Spleen (tissue), 11 donors: ENCODE measurements around the gene DST. TPM values are rescaled to one million over a fixed set of nuclear protein-coding genes. Genes with fewer than 3 reads are reported as not detected.

Source experiments
- DNase-seq: peaks from one replicate; pipeline ENCODE4 v3.0.0-alpha.2; 2020
- H3K27ac ChIP-seq, 8 donors: fragments of 200-600 bp; sonication (generic) in 7 of 8; 1 replicate in 4 of 8; 2 replicates in 4 of 8; pipeline versions ENCODE4 v1.5.0 to v1.8.0; 2016 to 2021; ENCODE audit warnings: inconsistent platforms in 4 of 8, mild to moderate bottlenecking in 4 of 8, moderate library complexity in 1 of 8
- H3K27me3 ChIP-seq, 7 donors: fragments of 200-600 bp; sonication (generic) in 6 of 7; replicated peaks in 1 of 7; 1 replicate in 4 of 7; 2 replicates in 3 of 7; pipeline versions ENCODE4 v1.5.0 to v1.8.0; 2016 to 2021; ENCODE audit warnings: inconsistent platforms in 3 of 7, mild to moderate bottlenecking in 1 of 7
- H3K36me3 ChIP-seq, 6 donors: fragments of 200-600 bp; sonication (generic) in 5 of 6; 1 replicate in 4 of 6; 2 replicates in 2 of 6; pipeline versions ENCODE4 v1.5.0 to v1.8.0; 2016 to 2021; ENCODE audit warnings: inconsistent platforms in 2 of 6
- H3K4me1 ChIP-seq, 6 donors: fragments of 200-600 bp; sonication (generic) in 5 of 6; 1 replicate in 3 of 6; 2 replicates in 3 of 6; pipeline versions ENCODE4 v1.5.0 to v1.8.0; 2016 to 2021; ENCODE audit warnings: inconsistent platforms in 3 of 6
- H3K4me3 ChIP-seq, 8 donors: fragments of 200-600 bp; sonication (generic) in 7 of 8; 1 replicate in 4 of 8; 2 replicates in 4 of 8; pipeline versions ENCODE4 v1.5.0 to v1.8.0; 2016 to 2021; ENCODE audit warnings: inconsistent platforms in 4 of 8, mild to moderate bottlenecking in 4 of 8, moderate library complexity in 2 of 8
- H3K9me3 ChIP-seq, 8 donors: fragments of 200-600 bp; sonication (generic) in 7 of 8; 1 replicate in 4 of 8; 2 replicates in 4 of 8; pipeline versions ENCODE4 v1.5.0 to v1.8.0; 2016 to 2021; ENCODE audit warnings: inconsistent platforms in 4 of 8
- POLR2A ChIP-seq, 3 donors: fragments of 450-650 bp; IDR thresholded peaks; one replicate each; pipeline ENCODE4 v1.5.1; 2017; ENCODE audit warnings: antibody characterized with exemption in 3 of 3, mild to moderate bottlenecking in 1 of 3
- POLR2AphosphoS5 ChIP-seq, 3 donors: sonication (generic); formaldehyde crosslinking; IDR thresholded peaks; one replicate each; pipeline ENCODE4 v1.5.1; 2017; ENCODE audit warnings: antibody characterized with exemption in 3 of 3
- WGBS, 5 donors: extraction: QIAGEN DNeasy Blood & Tissue Kit in 3 of 5; methylation state at CpG; one replicate each; pipeline versions ENCODE4 v1.1.5 to v1.1.7; 2013 to 2018; 5-methylcytosine and 5-hydroxymethylcytosine counted together
- intact Hi-C: fragments of 100-400 bp; cut with DNase I; formaldehyde crosslinking; loops from one replicate; pipeline ENCODE4 v1.15.0; 2023; ENCODE audit warnings: low total_unique reads
- polyA plus RNA-seq, 3 donors: library from polyadenylated mRNA; stranded (reverse); fragments of 200-250 nt; gene quantifications; one replicate each; pipeline ENCODE4 v1.2.1, GENCODE V29; 2013
- total RNA-seq, 7 donors: library from RNA; depleted of rRNA in 3 of 7; stranded (reverse); fragments of >200 nt in 3 of 7; fragmentation: NEBNext Ultra II Directional in 4 of 7; extraction: Animal tissue kit (Norgen Biotek cat#: 25700) in 4 of 7; gene quantifications; one replicate each; pipeline versions ENCODE4 v1.1.0 to v1.2.1, GENCODE V29; 2016 to 2021
- TF ChIP-seq, protein P1 (sequence below), 11 experiments: fragments of 200-600 bp in 7 of 11; fragments of 450-650 bp in 4 of 11; sonication (generic) in 4 of 11; IDR thresholded peaks in 8 of 11; conservative IDR thresholded peaks in 3 of 11; 1 replicate in 7 of 11; 2 replicates in 4 of 11; pipeline versions ENCODE4 v1.4.0 to v1.8.0; 2016 to 2021; ENCODE audit warnings: antibody characterized with exemption in 11 of 11, inconsistent platforms in 4 of 11, mild to moderate bottlenecking in 1 of 11
- donor health status: healthy with polysubstance abuse.
- donor health status: DM: no; HTN: no; CAD: no; lungs with moderate emphysema.
- donor health status: DM: no; HTN: no; CAD: no.
- donor health status: Bipolar disorder and iron deficiency.
- donor health status: healthy.
- donor health status: DM: no; HTN: no; CAD: no.
- donor health status: DM: yes; HTN: yes; CAD: no.

DST gene
- total and polyA plus RNA-seq, 10 donors: 16.5 to 236 (median 156) TPM

GRCh38 chr6:56430629-56431600 is 211.8 kb downstream of the DST start:
- H3K4me3 ChIP-seq: no peak overlapping the region
- peaks cover 0 to 30% (median 8%) of the 10 kb centered on the region in 8 donors for H3K9me3 ChIP-seq
- H3K27ac ChIP-seq: no peak overlapping the region
- intact Hi-C loops: no loop called here
- peaks cover 0 to 1% (median 0%) of the 10 kb centered on the region in 7 donors for H3K27me3 ChIP-seq
- no peak for TF ChIP-seq POLR2AphosphoS5 (IDR thresholded peaks at IDR 0.05)
- no peak for TF ChIP-seq POLR2A (IDR thresholded peaks at IDR 0.05)
- TF ChIP-seq, protein P1, sequence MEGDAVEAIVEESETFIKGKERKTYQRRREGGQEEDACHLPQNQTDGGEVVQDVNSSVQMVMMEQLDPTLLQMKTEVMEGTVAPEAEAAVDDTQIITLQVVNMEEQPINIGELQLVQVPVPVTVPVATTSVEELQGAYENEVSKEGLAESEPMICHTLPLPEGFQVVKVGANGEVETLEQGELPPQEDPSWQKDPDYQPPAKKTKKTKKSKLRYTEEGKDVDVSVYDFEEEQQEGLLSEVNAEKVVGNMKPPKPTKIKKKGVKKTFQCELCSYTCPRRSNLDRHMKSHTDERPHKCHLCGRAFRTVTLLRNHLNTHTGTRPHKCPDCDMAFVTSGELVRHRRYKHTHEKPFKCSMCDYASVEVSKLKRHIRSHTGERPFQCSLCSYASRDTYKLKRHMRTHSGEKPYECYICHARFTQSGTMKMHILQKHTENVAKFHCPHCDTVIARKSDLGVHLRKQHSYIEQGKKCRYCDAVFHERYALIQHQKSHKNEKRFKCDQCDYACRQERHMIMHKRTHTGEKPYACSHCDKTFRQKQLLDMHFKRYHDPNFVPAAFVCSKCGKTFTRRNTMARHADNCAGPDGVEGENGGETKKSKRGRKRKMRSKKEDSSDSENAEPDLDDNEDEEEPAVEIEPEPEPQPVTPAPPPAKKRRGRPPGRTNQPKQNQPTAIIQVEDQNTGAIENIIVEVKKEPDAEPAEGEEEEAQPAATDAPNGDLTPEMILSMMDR (IDR thresholded peaks at IDR 0.05 in 8 of 11, conservative IDR thresholded peaks at IDR 0.05 in 3 of 11): no peak
- WGBS, 5 donors: 86 to 93% (median 90%) methylated on average over 34 of the region's 34 CpGs
- DNase-seq: no peak
- H3K4me1 ChIP-seq: no peaks in the 10 kb centered on the region
- H3K36me3 ChIP-seq: no peaks in the 10 kb centered on the region

- no peak overlapping the region for H3K27ac ChIP-seq
- no peak overlapping the region for H3K4me3 ChIP-seq
- no peak for DNase-seq
- TF ChIP-seq, protein P1 (IDR thresholded peaks at IDR 0.05 in 8 of 11, conservative IDR thresholded peaks at IDR 0.05 in 3 of 11): no peak
- no peak for TF ChIP-seq POLR2A (IDR thresholded peaks at IDR 0.05)
- no peak for TF ChIP-seq POLR2AphosphoS5 (IDR thresholded peaks at IDR 0.05)
- peaks cover 0 to 9% (median 0%) of the 10 kb centered on the region in 7 donors for H3K27me3 ChIP-seq
- intact Hi-C loops: no loop called here
- no peaks in the 10 kb centered on the region for H3K36me3 ChIP-seq
- 58 to 71% (median 59%) methylated on average over 4 of the region's 4 CpGs for WGBS, 5 donors
- H3K4me1 ChIP-seq: peaks cover 0 to 8% (median 0%) of the 10 kb centered on the region in 6 donors
- H3K9me3 ChIP-seq: no peaks in the 10 kb centered on the region
These were observed 218.1 kb downstream of the DST start for GRCh38 chr6:56424542-56425083.

DNA sequence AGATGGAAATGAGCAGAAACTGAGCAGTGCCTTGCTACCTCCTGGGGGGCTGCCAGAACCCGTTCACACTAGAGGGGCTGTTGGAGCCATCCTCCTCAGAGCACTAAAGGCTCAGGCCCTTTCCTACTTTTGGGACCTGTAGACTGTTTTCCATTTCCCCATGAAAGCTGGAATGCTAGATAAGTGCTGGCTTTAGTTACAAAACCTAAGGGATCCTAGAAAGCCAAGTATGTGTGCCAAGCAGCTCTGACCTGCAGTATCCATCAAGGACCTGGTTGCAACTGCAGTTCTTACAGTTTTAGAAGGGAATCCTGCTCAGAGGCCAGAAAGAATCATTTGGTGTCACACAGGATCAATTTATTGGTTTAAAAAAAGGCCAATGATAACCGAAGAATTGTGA is 218.6 kb downstream of the DST start:
- H3K27ac ChIP-seq: no peak overlapping the region
- intact Hi-C loops: no loop called here
- 39 to 60% (median 52%) methylated on average over 2 of the region's 2 CpGs for WGBS, 5 donors
- H3K4me3 ChIP-seq: no peak overlapping the region
- TF ChIP-seq, protein P1 (IDR thresholded peaks at IDR 0.05 in 8 of 11, conservative IDR thresholded peaks at IDR 0.05 in 3 of 11): no peak
- TF ChIP-seq POLR2A (IDR thresholded peaks at IDR 0.05): no peak
- no peak for TF ChIP-seq POLR2AphosphoS5 (IDR thresholded peaks at IDR 0.05)
- peaks cover 0 to 9% (median 0%) of the 10 kb centered on the region in 7 donors for H3K27me3 ChIP-seq
- no peak for DNase-seq
- no peaks in the 10 kb centered on the region for H3K9me3 ChIP-seq
- peaks cover 0 to 8% (median 0%) of the 10 kb centered on the region in 6 donors for H3K4me1 ChIP-seq
- no peaks in the 10 kb centered on the region for H3K36me3 ChIP-seq

DNA sequence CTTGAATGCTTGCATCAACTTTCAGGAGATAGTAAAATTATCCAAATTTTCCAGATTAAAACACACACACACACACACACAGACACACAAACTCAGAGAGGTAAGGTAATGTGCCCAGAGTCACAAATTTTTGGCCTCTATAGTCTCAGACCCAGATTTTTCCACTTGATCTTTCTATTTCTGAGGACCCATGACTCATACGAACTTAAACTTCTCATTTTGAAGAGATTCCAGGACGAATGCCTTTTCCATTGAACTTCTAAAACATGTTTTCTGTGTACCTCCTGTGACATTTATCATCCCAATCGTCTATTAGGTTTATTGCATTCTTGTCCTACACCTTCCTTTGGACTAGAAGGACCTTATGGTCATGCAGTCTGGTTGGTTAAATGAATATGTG is 222.4 kb downstream of the DST start:
- Histone ChIP-seq H3K36me3 (no peaks in the 10 kb centered on the region), H3K9me3 (no peaks in the 10 kb centered on the region), H3K27me3 (peaks cover 0 to 2% (median 0%) of the 10 kb centered on the region in 7 donors), H3K4me1 (peaks cover 0 to 8% (median 0%) of the 10 kb centered on the region in 6 donors), H3K4me3 (no peak overlapping the region), H3K27ac (no peak overlapping the region)
- TF ChIP-seq, protein P1 (IDR thresholded peaks at IDR 0.05 in 8 of 11, conservative IDR thresholded peaks at IDR 0.05 in 3 of 11): no peak
- TF ChIP-seq POLR2AphosphoS5 (IDR thresholded peaks at IDR 0.05): no peak
- no peak for TF ChIP-seq POLR2A (IDR thresholded peaks at IDR 0.05)
- intact Hi-C loops: no loop called here
- WGBS, 5 donors: 53 to 78% (median 75%) methylated on average over 3 of the region's 3 CpGs
- DNase-seq: no peak
